Left lung (tissue), 10 donors: ENCODE measurements around the gene AASDHPPT. TPM values are rescaled to one million over a fixed set of nuclear protein-coding genes. Genes with fewer than 3 reads are reported as not detected.

Experiments
- ATAC-seq: fragments of 200-7000 bp; cut with Tn5 transposase; one replicate; pipeline ENCODE4 v1.9.1; 2020; ENCODE audit warnings: moderate library complexity
- DNase-seq, 4 donors: peaks; one replicate each; pipeline ENCODE4 v3.0.0-alpha.2; 2013 to 2020
- H3K27ac ChIP-seq, 2 donors: fragments of 200-600 bp; sonication (generic) in 1 of 2; one replicate each; pipeline versions ENCODE4 v1.5.0 to v1.8.0; 2020 to 2021
- H3K27me3 ChIP-seq, 2 donors: fragments of 200-600 bp; sonication (generic) in 1 of 2; one replicate each; pipeline versions ENCODE4 v1.5.0 to v1.8.0; 2020 to 2021
- H3K36me3 ChIP-seq, 2 donors: fragments of 200-600 bp; sonication (generic) in 1 of 2; one replicate each; pipeline versions ENCODE4 v1.5.0 to v1.8.0; 2020 to 2021
- H3K4me1 ChIP-seq, 2 donors: fragments of 200-600 bp; one replicate each; pipeline ENCODE4 v1.8.0; 2021
- H3K4me3 ChIP-seq, 2 donors: fragments of 200-600 bp; sonication (generic) in 1 of 2; one replicate each; pipeline versions ENCODE4 v1.5.0 to v1.8.0; 2020 to 2021; ENCODE audit warnings: mild to moderate bottlenecking in 1 of 2
- H3K9me3 ChIP-seq, 2 donors: fragments of 200-600 bp; sonication (generic) in 1 of 2; one replicate each; pipeline versions ENCODE4 v1.5.0 to v1.8.0; 2020 to 2021
- intact Hi-C, 2 donors: fragments of 100-400 bp; cut with DNase I; formaldehyde crosslinking; loops; one replicate each; pipeline versions ENCODE4 v1.11.2 to v1.14.2; 2022
- polyA plus RNA-seq, 6 donors: library from polyadenylated mRNA; unstranded; fragments of 120-200 nt; gene quantifications; one replicate each; pipeline ENCODE4 v1.2.1, GENCODE V29; 2013; ENCODE audit not compliant: insufficient read length in 6 of 6
- total RNA-seq, 2 donors: library from RNA; stranded (reverse); fragmentation: NEBNext Ultra II Directional; extraction: Animal tissue kit (Norgen Biotek cat#: 25700); gene quantifications; one replicate each; pipeline ENCODE4 v1.2.1, GENCODE V29; 2021
- TF ChIP-seq, protein P1 (sequence below), 2 donors: fragments of 200-600 bp; sonication (generic) in 1 of 2; IDR thresholded peaks; one replicate each; pipeline versions ENCODE4 v1.5.0 to v1.8.0; 2021; ENCODE audit warnings: antibody characterized with exemption in 2 of 2
- donor health status: DM: no; HTN: yes; CAD: no.
- donor health status: DM: no; HTN: no; CAD: no.

Gene AASDHPPT
- total and polyA plus RNA-seq, 8 donors, result 26.4 to 67.6 (median 62.9) TPM

- Histone ChIP-seq H3K36me3 (no peaks in the 10 kb centered on the region), H3K27me3 (no peaks in the 10 kb centered on the region), H3K4me3 (no peak overlapping the region), H3K9me3 (no peaks in the 10 kb centered on the region), H3K27ac (no peak overlapping the region), H3K4me1 (no peaks in the 10 kb centered on the region)
- intact Hi-C loops, result no loop called here
- TF ChIP-seq, protein P1, sequence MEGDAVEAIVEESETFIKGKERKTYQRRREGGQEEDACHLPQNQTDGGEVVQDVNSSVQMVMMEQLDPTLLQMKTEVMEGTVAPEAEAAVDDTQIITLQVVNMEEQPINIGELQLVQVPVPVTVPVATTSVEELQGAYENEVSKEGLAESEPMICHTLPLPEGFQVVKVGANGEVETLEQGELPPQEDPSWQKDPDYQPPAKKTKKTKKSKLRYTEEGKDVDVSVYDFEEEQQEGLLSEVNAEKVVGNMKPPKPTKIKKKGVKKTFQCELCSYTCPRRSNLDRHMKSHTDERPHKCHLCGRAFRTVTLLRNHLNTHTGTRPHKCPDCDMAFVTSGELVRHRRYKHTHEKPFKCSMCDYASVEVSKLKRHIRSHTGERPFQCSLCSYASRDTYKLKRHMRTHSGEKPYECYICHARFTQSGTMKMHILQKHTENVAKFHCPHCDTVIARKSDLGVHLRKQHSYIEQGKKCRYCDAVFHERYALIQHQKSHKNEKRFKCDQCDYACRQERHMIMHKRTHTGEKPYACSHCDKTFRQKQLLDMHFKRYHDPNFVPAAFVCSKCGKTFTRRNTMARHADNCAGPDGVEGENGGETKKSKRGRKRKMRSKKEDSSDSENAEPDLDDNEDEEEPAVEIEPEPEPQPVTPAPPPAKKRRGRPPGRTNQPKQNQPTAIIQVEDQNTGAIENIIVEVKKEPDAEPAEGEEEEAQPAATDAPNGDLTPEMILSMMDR (IDR thresholded peaks at IDR 0.05), result no peak
- ATAC-seq (no peak), DNase-seq (no peak)
Measured at GRCh38 chr11:106031936-106032335, 45.5 kb upstream of the AASDHPPT start.

DNA sequence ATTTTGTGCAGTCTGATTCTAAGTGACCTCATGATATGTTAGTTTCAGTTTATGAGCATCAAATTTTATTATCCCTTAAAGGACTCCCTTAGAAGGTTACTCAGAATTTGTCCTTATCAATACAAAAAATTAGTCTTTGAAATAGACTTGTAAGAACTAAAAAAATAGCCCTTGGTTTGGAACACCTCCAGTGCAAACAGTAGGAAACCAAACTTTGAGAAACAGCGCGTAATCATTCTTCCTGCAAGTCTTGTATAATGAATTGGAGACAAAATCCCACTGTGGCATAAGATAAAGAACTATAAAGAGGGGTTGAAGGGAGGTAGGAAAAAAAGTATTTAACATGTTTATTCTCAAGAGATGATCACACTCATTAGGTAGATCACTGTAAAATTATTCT, 44.6 kb upstream of the AASDHPPT start:
- no peaks in the 10 kb centered on the region for H3K27me3 ChIP-seq
- no peak for ATAC-seq
- no peaks in the 10 kb centered on the region for H3K9me3 ChIP-seq
- DNase-seq, result no peak
- H3K27ac ChIP-seq, result no peak overlapping the region
- intact Hi-C loops, result no loop called here
- H3K4me3 ChIP-seq, result no peak overlapping the region
- H3K4me1 ChIP-seq, result no peaks in the 10 kb centered on the region
- no peaks in the 10 kb centered on the region for H3K36me3 ChIP-seq
- TF ChIP-seq, protein P1 (IDR thresholded peaks at IDR 0.05), result no peak

- ATAC-seq (no peak), DNase-seq (no peak)
- no peaks in the 10 kb centered on the region for H3K27me3 ChIP-seq
- no peak overlapping the region for H3K27ac ChIP-seq
- H3K36me3 ChIP-seq, result no peaks in the 10 kb centered on the region
- TF ChIP-seq, protein P1 (IDR thresholded peaks at IDR 0.05), result no peak
- H3K4me1 ChIP-seq, result no peaks in the 10 kb centered on the region
- intact Hi-C loops, result no loop called here
- no peak overlapping the region for H3K4me3 ChIP-seq
- H3K9me3 ChIP-seq, result no peaks in the 10 kb centered on the region
Measured at GRCh38 chr11:106043540-106043939, 33.9 kb upstream of the AASDHPPT start.

- DNase-seq, result no peak
- no peaks in the 10 kb centered on the region for H3K27me3 ChIP-seq
- H3K4me3 ChIP-seq, result no peak overlapping the region
- no peak for ATAC-seq
- no peak overlapping the region for H3K27ac ChIP-seq
- intact Hi-C loops, result no loop called here
- no peaks in the 10 kb centered on the region for H3K36me3 ChIP-seq
- TF ChIP-seq, protein P1 (IDR thresholded peaks at IDR 0.05), result no peak
- no peaks in the 10 kb centered on the region for H3K4me1 ChIP-seq
- no peaks in the 10 kb centered on the region for H3K9me3 ChIP-seq
Measured at GRCh38 chr11:106047631-106048030, 29.8 kb upstream of the AASDHPPT start.

DNA sequence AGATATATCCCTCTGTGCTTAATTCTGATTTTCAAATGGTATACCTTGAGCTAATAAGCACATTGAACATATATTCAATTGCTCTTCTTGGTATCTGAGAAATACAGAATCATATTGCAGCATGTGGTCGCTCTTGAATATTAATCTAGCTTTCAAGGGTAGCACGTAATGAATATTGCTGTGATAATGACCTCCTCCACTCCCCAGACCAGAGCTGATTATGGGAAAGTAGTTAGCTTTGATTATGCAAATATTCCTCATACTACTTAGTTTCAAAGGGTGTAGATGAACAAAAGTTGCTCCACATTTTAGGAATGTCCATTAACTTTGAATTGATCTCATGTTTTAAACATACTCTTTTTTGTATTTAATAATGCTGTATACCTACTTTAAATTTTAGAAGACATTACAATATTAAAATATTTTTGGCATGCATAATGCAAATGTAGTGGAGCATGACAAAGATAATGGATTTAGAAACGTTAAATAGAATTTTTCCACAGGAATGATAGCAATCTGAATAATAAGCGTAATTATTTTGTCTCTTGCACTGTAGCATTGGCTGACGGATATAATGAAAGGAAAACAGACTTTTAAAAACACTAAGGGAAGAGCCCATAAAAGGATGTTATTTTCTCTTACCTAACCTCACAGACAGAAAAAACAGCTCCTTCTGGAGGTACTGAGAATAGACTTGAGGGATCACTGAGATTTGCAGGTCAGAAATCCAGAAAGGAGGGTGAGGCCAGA, 27.6 kb upstream of the AASDHPPT start:
- no peak for ATAC-seq
- no peaks in the 10 kb centered on the region for H3K9me3 ChIP-seq

More for the DNA sequence above, 27.6 kb upstream of the AASDHPPT start:
- H3K36me3 ChIP-seq, result no peaks in the 10 kb centered on the region
- H3K4me1 ChIP-seq, result no peaks in the 10 kb centered on the region
- no peak overlapping the region for H3K27ac ChIP-seq
- H3K4me3 ChIP-seq, result no peak overlapping the region
- TF ChIP-seq, protein P1 (IDR thresholded peaks at IDR 0.05), result no peak
- no peak for DNase-seq
- no peaks in the 10 kb centered on the region for H3K27me3 ChIP-seq
- intact Hi-C loops, result no loop called here
